Activated CD8-positive, alpha-beta memory T cell treated with anti-CD3 and anti-CD28 coated beads, Interleukin-2, amount 10 ng/mL, durations not matched to agents 7 days and 5 days (primary cell): ENCODE data around the gene DLGAP1. TPM values are rescaled to one million over a fixed set of nuclear protein-coding genes. Genes with fewer than 3 reads are reported as not detected.
A peak's percentile ranks its signal among the peaks of the same experiment; 100 is the strongest.

Experiments used
- ATAC-seq: fragments of 150-1000 bp; cut with Tn5 transposase; one replicate; pipeline ENCODE4 v1.10.0; 2021; ENCODE audit warnings: moderate library complexity
- CTCF ChIA-PET: fragments of 350-600 bp; sonication (Branson Sonifier 250); formaldehyde crosslinking; loops from one replicate; lab custom pipeline; 2021; ENCODE audit warnings: antibody characterized with exemption; lab: Charles Lee
- DNase-seq: peaks from one replicate; pipeline ENCODE4 v3.0.0-alpha.2; 2020
- H3K27ac Mint-ChIP-seq: one replicate; pipeline ENCODE4 v1.8.0; 2021; ENCODE audit warnings: mild to moderate bottlenecking, mixed read lengths
- H3K27me3 Mint-ChIP-seq: one replicate; pipeline ENCODE4 v1.8.0; 2021; ENCODE audit warnings: mixed read lengths
- H3K36me3 Mint-ChIP-seq: one replicate; pipeline ENCODE4 v1.8.0; 2021; ENCODE audit warnings: mild to moderate bottlenecking, mixed read lengths
- H3K4me1 Mint-ChIP-seq: one replicate; pipeline ENCODE4 v1.8.0; 2021; ENCODE audit warnings: mixed read lengths
- H3K4me3 Mint-ChIP-seq: one replicate; pipeline ENCODE4 v1.8.0; 2021; ENCODE audit warnings: mild to moderate bottlenecking, moderate library complexity, mixed read lengths
- H3K9me3 Mint-ChIP-seq: one replicate; pipeline ENCODE4 v1.8.0; 2022; ENCODE audit warnings: low read depth, mixed read lengths
- total RNA-seq, 2 experiments: library from RNA; stranded (reverse); gene quantifications; one replicate each; pipeline ENCODE4 v1.2.3, GENCODE V29; 2021

Gene DLGAP1
- total RNA-seq, 2 experiments from 2014 or later = not detected

GRCh38 chr18:3498698-3499471, 956.2 kb downstream of the DLGAP1 start:
- Mint-ChIP-seq H3K9me3 (no peaks in the 10 kb centered on the region), H3K27ac (no peak overlapping the region), H3K36me3 (no peaks in the 10 kb centered on the region), H3K27me3 (peaks cover 59% of the 10 kb centered on the region), H3K4me3 (no peak overlapping the region), H3K4me1 (peaks cover 15% of the 10 kb centered on the region)
- peak; percentile 33 for ATAC-seq
- CTCF ChIA-PET = interaction anchor here (1.2 to 3.0 kb wide), 2 partner anchors 47 to 87 kb away, joined by 4 to 7 read pairs; no protein-coding TSS in a partner anchor
- no peak for DNase-seq

GRCh38 chr18:3495691-3496430, 959.2 kb downstream of the DLGAP1 start:
- no peak overlapping the region for H3K4me3 Mint-ChIP-seq

GRCh38 chr18:3494569-3494968, 960.5 kb downstream of the DLGAP1 start:
- no peak for DNase-seq
- Mint-ChIP-seq H3K27ac (no peak overlapping the region), H3K36me3 (no peaks in the 10 kb centered on the region), H3K4me1 (peaks cover 10% of the 10 kb centered on the region), H3K27me3 (peaks cover 54% of the 10 kb centered on the region), H3K9me3 (no peaks in the 10 kb centered on the region), H3K4me3 (no peak overlapping the region)
- ATAC-seq = no peak
- CTCF ChIA-PET = interaction anchor here (1.0 kb wide), 1 partner anchor 20 kb away, joined by 3 read pairs; no protein-coding TSS in a partner anchor

More at GRCh38 chr18:3495691-3496430, 959.2 kb downstream of the DLGAP1 start:
- Mint-ChIP-seq H3K4me1 (peaks cover 15% of the 10 kb centered on the region), H3K36me3 (no peaks in the 10 kb centered on the region), H3K9me3 (no peaks in the 10 kb centered on the region), H3K27me3 (peaks cover 57% of the 10 kb centered on the region), H3K27ac (no peak overlapping the region)
- no peak for ATAC-seq
- no peak for DNase-seq
- CTCF ChIA-PET = interaction anchor here (1.4 kb wide), 1 partner anchor 38 kb away, joined by 5 read pairs; no protein-coding TSS in a partner anchor

- CTCF ChIA-PET = interaction anchor here (1.0 kb wide), 1 partner anchor 20 kb away, joined by 3 read pairs; no protein-coding TSS in a partner anchor
- Mint-ChIP-seq H3K36me3 (no peaks in the 10 kb centered on the region), H3K27me3 (peaks cover 51% of the 10 kb centered on the region), H3K4me1 (peaks cover 7% of the 10 kb centered on the region), H3K4me3 (no peak overlapping the region), H3K27ac (no peak overlapping the region), H3K9me3 (no peaks in the 10 kb centered on the region)
- no peak for DNase-seq
- ATAC-seq = no peak
Observed at GRCh38 chr18:3494245-3494526, 960.9 kb downstream of the DLGAP1 start.

- peaks cover 5% of the 10 kb centered on the region for H3K4me1 Mint-ChIP-seq
- CTCF ChIA-PET = interaction anchor here (1.0 kb wide), 1 partner anchor 20 kb away, joined by 3 read pairs; no protein-coding TSS in a partner anchor
- no peaks in the 10 kb centered on the region for H3K9me3 Mint-ChIP-seq
- DNase-seq (no peak), ATAC-seq (no peak)
- H3K27ac Mint-ChIP-seq = no peak overlapping the region
- peaks cover 48% of the 10 kb centered on the region for H3K27me3 Mint-ChIP-seq
- H3K4me3 Mint-ChIP-seq = no peak overlapping the region
- no peaks in the 10 kb centered on the region for H3K36me3 Mint-ChIP-seq
Observed at GRCh38 chr18:3493501-3494244, 961.4 kb downstream of the DLGAP1 start.

- no peak for DNase-seq
- no peak overlapping the region for H3K27ac Mint-ChIP-seq
- CTCF ChIA-PET = no interaction called here
- no peak for ATAC-seq
- H3K27me3 Mint-ChIP-seq = peaks cover 40% of the 10 kb centered on the region
- no peak overlapping the region for H3K4me3 Mint-ChIP-seq
- H3K36me3 Mint-ChIP-seq = no peaks in the 10 kb centered on the region
- H3K4me1 Mint-ChIP-seq = peaks cover 4% of the 10 kb centered on the region
- H3K9me3 Mint-ChIP-seq = no peaks in the 10 kb centered on the region
Observed at GRCh38 chr18:3492721-3493120, 962.4 kb downstream of the DLGAP1 start.

GRCh38 chr18:3491981-3492555, 963.0 kb downstream of the DLGAP1 start:
- peaks cover 37% of the 10 kb centered on the region for H3K27me3 Mint-ChIP-seq
- CTCF ChIA-PET = no interaction called here
- ATAC-seq = no peak

GRCh38 chr18:3489462-3489861, 965.6 kb downstream of the DLGAP1 start:
- CTCF ChIA-PET = no interaction called here
- ATAC-seq = no peak
- Mint-ChIP-seq H3K27ac (no peak overlapping the region), H3K36me3 (no peaks in the 10 kb centered on the region), H3K27me3 (peaks cover 25% of the 10 kb centered on the region), H3K9me3 (no peaks in the 10 kb centered on the region), H3K4me3 (no peak overlapping the region), H3K4me1 (peaks cover 10% of the 10 kb centered on the region)
- no peak for DNase-seq

More at GRCh38 chr18:3491981-3492555, 963.0 kb downstream of the DLGAP1 start:
- Mint-ChIP-seq H3K9me3 (no peaks in the 10 kb centered on the region), H3K4me3 (no peak overlapping the region), H3K36me3 (no peaks in the 10 kb centered on the region), H3K27ac (no peak overlapping the region), H3K4me1 (peaks cover 4% of the 10 kb centered on the region)
- no peak for DNase-seq

- H3K9me3 Mint-ChIP-seq = no peaks in the 10 kb centered on the region
- H3K27me3 Mint-ChIP-seq = peaks cover 23% of the 10 kb centered on the region
- CTCF ChIA-PET = no interaction called here
- H3K27ac Mint-ChIP-seq = no peak overlapping the region
- DNase-seq (peak; percentile 31), ATAC-seq (no peak)
- H3K4me3 Mint-ChIP-seq = no peak overlapping the region
- no peaks in the 10 kb centered on the region for H3K36me3 Mint-ChIP-seq
- peaks cover 10% of the 10 kb centered on the region for H3K4me1 Mint-ChIP-seq
Observed at GRCh38 chr18:3486512-3486911, 968.6 kb downstream of the DLGAP1 start.

- no peaks in the 10 kb centered on the region for H3K36me3 Mint-ChIP-seq
- no peaks in the 10 kb centered on the region for H3K9me3 Mint-ChIP-seq
- H3K4me1 Mint-ChIP-seq = peaks cover 10% of the 10 kb centered on the region
- H3K27ac Mint-ChIP-seq = no peak overlapping the region
- H3K4me3 Mint-ChIP-seq = no peak overlapping the region
- DNase-seq (peak; percentile 67), ATAC-seq (peak; percentile 64)
- CTCF ChIA-PET = no interaction called here
- peaks cover 24% of the 10 kb centered on the region for H3K27me3 Mint-ChIP-seq
Observed at GRCh38 chr18:3485153-3486149, 969.7 kb downstream of the DLGAP1 start.

- ATAC-seq (no peak), DNase-seq (no peak)
- CTCF ChIA-PET = interaction anchor here (1.0 to 1.5 kb wide), 4 partner anchors 16 to 103 kb away, joined by 3 to 4 read pairs (median 4); no protein-coding TSS in a partner anchor
- Mint-ChIP-seq H3K36me3 (no peaks in the 10 kb centered on the region), H3K27me3 (peaks cover 18% of the 10 kb centered on the region), H3K27ac (no peak overlapping the region), H3K4me3 (no peak overlapping the region), H3K4me1 (peaks cover 10% of the 10 kb centered on the region), H3K9me3 (no peaks in the 10 kb centered on the region)
Observed at GRCh38 chr18:3482258-3482657, 972.8 kb downstream of the DLGAP1 start.

- peaks cover 10% of the 10 kb centered on the region for H3K4me1 Mint-ChIP-seq
- CTCF ChIA-PET = interaction anchor here (1.0 to 1.5 kb wide), 4 partner anchors 16 to 104 kb away, joined by 3 to 4 read pairs (median 4); no protein-coding TSS in a partner anchor
- H3K4me3 Mint-ChIP-seq = no peak overlapping the region
- H3K9me3 Mint-ChIP-seq = no peaks in the 10 kb centered on the region
- DNase-seq (no peak), ATAC-seq (no peak)
- H3K27ac Mint-ChIP-seq = no peak overlapping the region
- H3K36me3 Mint-ChIP-seq = no peaks in the 10 kb centered on the region
- peaks cover 18% of the 10 kb centered on the region for H3K27me3 Mint-ChIP-seq
Observed at GRCh38 chr18:3481696-3482210, 973.4 kb downstream of the DLGAP1 start.
